ENCODE results near the gene SLC38A1.
"Not testable (repeated sequence)": the region's sequence is repeated elsewhere in the genome, so short reads cannot be mapped to it uniquely, and the experiment has no call there.

Gene SLC38A1

GRCh38 chr12:46263140-46264016 lies 5.5 kb downstream of the SLC38A1 start:
- DNase-seq = no peak

GRCh38 chr12:46261646-46262045 lies 7.2 kb downstream of the SLC38A1 start:
- no peak for DNase-seq

GRCh38 chr12:46260913-46261476 lies 7.8 kb downstream of the SLC38A1 start:
- DNase-seq = no peak

GRCh38 chr12:46260124-46260912 lies 8.5 kb downstream of the SLC38A1 start:
- no peak for DNase-seq

- DNase-seq = no peak
Measured at GRCh38 chr12:46259713-46260112, 9.1 kb downstream of the SLC38A1 start.

- DNase-seq = no peak
Measured at GRCh38 chr12:46259071-46259470, 9.8 kb downstream of the SLC38A1 start.

- no peak for DNase-seq
Measured at GRCh38 chr12:46258129-46258528, 10.7 kb downstream of the SLC38A1 start.

- DNase-seq = no peak
Measured at GRCh38 chr12:46256942-46257341, 11.9 kb downstream of the SLC38A1 start.

GRCh38 chr12:46253544-46254162 lies 15.2 kb downstream of the SLC38A1 start:
- no peak for DNase-seq

- DNase-seq = not testable (repeated sequence)
Measured at GRCh38 chr12:46251994-46252393, 16.8 kb downstream of the SLC38A1 start.

GRCh38 chr12:46249960-46250359 lies 18.9 kb downstream of the SLC38A1 start:
- DNase-seq = not testable (repeated sequence)

GRCh38 chr12:46246021-46246700 lies 22.7 kb downstream of the SLC38A1 start:
- no peak for DNase-seq

- no peak for DNase-seq
Measured at GRCh38 chr12:46244997-46245396, 23.8 kb downstream of the SLC38A1 start.

- no peak for DNase-seq
Measured at GRCh38 chr12:46244273-46244915, 24.4 kb downstream of the SLC38A1 start.

- no peak for DNase-seq
Measured at GRCh38 chr12:46242569-46242968, 26.3 kb downstream of the SLC38A1 start.

GRCh38 chr12:46240436-46240835 lies 28.4 kb downstream of the SLC38A1 start:
- no peak for DNase-seq

GRCh38 chr12:46238821-46239220 lies 30.0 kb downstream of the SLC38A1 start:
- DNase-seq = no peak

- DNase-seq = no peak
Measured at GRCh38 chr12:46237371-46238045, 31.3 kb downstream of the SLC38A1 start.

- DNase-seq = no peak
Measured at GRCh38 chr12:46234000-46234399, 34.8 kb downstream of the SLC38A1 start.

- DNase-seq = no peak
Measured at GRCh38 chr12:46233423-46233822, 35.4 kb downstream of the SLC38A1 start.

- no peak for DNase-seq
Measured at GRCh38 chr12:46230983-46231382, 37.9 kb downstream of the SLC38A1 start.
